Activated CD4-positive, CD25-positive, alpha-beta regulatory T cell treated with anti-CD3 and anti-CD28 coated beads, Interleukin-2, amount 50 U/mL, for 16 hours (primary cell): Measurements from ENCODE around the gene LRRC26.

Experiments
- DNase-seq: peaks from one replicate; pipeline ENCODE4 v3.0.0-alpha.2; 2020; ENCODE audit warnings: low read depth, low spot score

Gene LRRC26

GRCh38 chr9:137167747-137168572 lies 1.9 kb downstream of the LRRC26 start:
- no peak for DNase-seq

DNA sequence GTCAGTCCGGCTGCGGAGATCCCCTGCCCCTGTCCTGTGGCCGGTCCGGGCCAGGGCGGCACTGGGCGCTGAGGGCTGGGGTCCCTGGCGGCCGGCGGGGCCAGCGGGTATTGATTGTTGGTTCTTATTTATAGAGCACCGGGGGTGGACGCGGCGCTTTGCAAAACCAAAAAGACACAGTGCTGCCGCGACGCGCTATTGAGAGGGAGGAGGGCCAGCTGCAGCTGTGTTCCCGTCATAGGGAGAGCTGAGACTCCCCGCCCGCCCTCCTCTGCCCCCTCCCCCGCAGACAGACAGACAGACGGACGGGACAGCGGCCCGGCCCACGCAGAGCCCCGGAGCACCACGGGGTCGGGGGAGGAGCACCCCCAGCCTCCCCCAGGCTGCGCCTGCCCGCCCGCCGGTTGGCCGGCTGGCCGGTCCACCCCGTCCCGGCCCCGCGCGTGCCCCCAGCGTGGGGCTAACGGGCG lies 2.5 kb downstream of the LRRC26 start:
- DNase-seq, result no peak

- no peak for DNase-seq
Measured at GRCh38 chr9:137166380-137167229, 3.2 kb downstream of the LRRC26 start.

DNA sequence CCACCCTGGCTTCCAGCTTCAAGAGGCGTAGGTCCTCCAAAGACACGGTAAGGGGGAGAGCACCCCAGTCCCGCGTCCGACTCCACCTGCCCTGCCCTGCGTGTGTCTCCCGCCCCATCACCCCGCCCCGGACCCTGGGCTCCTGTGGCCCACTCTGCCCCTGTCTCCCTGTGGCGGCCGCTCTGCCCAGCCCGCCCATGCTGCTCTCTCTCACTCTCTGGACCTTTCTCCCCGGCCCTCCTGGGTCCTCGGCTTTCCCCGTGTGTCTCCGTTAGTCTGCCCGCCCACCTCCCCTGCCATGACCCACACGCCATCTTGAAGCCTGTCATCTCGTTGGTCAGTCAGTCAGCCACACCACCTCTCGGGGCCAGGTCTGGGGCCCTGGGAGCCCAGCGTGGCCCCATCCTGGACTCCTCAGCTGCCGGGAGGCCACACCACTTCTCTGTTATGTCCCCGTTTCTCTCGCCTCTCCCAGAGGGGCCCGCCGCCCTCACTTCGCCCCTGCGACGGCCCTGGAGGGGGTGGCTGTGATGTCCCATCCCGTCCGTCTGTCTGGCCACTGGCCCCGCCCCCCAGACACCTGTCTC lies 4.5 kb downstream of the LRRC26 start:
- no peak for DNase-seq

DNA sequence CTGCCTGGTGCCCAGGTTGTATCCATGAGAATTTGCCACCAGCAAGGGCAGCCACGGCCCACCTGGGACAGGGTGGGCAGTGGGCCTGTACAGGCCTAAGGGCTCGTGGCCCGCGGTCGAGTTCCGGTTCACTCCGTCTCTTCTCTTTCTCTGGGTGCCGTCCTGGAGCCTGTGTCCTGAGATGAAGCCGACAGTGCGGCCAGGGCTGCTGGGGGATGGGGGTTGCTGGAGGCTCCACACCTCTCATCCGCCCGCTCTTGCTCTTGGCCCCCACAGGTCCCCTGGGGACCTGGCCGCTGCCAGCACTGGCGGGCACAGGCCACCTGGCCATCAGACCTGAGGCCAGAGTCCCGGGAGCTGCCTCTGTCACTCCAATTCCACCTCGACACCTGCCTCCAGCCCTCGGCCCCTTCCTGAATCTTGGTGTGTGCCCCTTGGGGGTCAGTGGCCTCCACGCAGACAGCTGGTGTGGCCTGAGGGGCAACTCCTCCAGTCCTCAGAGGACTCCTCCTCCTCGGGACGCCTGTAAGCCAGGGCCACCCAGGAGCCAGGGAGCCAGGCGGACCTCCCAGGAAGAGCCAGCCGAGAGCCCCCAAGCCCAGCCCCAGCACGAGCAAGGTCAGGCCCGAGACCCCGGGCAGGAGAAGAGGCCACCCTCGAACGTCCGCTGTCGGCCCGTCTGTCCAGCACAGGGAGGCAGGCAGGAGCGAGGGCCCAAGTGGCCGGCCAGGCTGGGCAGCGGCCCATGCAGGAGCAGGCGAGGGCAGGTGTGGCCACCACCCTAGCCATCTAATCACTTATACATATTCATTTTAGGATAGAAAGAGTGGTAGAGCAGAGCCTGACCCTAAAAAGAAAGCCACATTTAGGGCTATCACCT lies 5.2 kb downstream of the LRRC26 start:
- DNase-seq, result no peak

DNA sequence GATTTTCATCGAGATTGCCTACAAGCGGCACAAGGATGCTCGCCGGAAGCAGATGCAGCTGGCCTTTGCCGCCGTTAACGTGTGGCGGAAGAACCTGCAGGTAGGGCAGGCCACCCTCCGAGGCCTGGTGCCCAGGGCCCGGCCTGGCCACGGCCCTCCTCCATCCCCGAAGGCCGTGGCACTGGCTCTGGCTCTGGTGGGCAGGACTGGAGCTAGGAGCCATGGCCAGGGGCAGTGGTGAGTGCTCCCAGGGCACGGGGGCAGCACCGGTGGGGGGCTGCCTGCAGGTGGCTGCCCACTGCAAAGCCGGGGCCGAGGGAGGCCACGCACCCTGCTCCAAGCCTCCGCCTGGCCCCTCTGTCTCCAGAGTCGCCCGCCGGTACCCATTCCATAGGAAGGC lies 6.0 kb downstream of the LRRC26 start:
- DNase-seq, result no peak

- DNase-seq, result no peak
Measured at GRCh38 chr9:137163365-137163715, 6.5 kb downstream of the LRRC26 start.

DNA sequence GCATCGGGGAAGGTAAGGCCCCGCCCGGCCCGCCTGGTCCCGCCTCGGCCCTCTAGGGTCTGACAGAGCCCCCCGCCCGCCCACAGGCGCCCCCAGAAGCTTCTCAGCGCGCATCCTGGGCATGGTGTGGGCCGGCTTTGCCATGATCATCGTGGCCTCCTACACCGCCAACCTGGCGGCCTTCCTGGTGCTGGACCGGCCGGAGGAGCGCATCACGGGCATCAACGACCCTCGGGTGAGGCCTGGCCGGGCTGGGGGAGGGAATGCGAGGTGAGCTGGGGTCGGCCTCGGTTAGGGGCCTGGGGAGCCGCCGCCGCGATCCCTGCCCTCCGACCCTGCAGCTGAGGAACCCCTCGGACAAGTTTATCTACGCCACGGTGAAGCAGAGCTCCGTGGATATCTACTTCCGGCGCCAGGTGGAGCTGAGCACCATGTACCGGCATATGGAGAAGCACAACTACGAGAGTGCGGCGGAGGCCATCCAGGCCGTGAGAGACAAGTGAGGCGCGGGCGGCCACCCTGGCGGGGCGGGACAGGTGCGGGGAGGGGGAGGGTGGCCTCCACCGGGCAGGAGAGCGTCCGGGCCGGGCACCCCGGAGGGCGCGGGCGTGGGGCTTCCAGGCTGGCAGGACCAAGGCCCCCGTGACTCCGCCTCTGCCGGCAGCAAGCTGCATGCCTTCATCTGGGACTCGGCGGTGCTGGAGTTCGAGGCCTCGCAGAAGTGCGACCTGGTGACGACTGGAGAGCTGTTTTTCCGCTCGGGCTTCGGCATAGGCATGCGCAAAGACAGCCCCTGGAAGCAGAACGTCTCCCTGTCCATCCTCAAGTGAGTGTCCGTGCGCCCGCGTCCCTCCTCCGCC lies 7.1 kb downstream of the LRRC26 start:
- no peak for DNase-seq

DNA sequence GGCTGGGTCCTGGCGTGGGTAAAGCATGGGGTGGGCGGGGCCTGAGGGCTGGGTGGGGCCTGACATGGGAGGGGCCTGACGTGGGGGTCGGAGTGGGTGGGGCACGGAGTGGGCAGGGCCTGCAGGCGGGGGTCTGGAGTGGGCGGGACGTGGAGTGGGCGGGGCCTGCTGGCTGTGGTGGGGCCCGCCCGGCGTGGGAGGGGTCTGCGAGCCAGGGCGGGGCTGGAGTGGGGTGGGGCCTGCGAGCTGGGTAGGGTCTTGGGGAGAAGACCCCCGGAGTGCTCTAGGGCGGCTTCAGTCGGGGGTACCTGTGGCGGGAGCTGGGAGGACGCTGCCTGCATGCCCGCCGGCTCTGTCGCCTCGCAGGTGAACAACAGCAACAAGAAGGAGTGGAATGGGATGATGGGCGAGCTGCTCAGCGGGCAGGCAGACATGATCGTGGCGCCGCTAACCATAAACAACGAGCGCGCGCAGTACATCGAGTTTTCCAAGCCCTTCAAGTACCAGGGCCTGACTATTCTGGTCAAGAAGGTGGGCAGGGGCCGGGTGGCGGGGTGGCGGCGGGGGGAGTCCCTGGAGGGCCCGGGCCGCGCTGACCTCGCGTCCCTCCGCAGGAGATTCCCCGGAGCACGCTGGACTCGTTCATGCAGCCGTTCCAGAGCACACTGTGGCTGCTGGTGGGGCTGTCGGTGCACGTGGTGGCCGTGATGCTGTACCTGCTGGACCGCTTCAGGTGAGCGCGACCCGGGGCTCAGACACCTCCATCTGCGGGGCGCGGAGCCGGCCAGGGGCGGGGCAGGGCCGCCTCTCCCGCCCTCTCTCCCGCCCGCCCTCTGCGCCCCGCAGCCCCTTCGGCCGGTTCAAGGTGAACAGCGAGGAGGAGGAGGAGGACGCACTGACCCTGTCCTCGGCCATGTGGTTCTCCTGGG lies 8.0 kb downstream of the LRRC26 start:
- DNase-seq, result no peak

GRCh38 chr9:137160716-137161557 lies 8.9 kb downstream of the LRRC26 start:
- no peak for DNase-seq

GRCh38 chr9:137160054-137160425 lies 9.8 kb downstream of the LRRC26 start:
- no peak for DNase-seq

DNA sequence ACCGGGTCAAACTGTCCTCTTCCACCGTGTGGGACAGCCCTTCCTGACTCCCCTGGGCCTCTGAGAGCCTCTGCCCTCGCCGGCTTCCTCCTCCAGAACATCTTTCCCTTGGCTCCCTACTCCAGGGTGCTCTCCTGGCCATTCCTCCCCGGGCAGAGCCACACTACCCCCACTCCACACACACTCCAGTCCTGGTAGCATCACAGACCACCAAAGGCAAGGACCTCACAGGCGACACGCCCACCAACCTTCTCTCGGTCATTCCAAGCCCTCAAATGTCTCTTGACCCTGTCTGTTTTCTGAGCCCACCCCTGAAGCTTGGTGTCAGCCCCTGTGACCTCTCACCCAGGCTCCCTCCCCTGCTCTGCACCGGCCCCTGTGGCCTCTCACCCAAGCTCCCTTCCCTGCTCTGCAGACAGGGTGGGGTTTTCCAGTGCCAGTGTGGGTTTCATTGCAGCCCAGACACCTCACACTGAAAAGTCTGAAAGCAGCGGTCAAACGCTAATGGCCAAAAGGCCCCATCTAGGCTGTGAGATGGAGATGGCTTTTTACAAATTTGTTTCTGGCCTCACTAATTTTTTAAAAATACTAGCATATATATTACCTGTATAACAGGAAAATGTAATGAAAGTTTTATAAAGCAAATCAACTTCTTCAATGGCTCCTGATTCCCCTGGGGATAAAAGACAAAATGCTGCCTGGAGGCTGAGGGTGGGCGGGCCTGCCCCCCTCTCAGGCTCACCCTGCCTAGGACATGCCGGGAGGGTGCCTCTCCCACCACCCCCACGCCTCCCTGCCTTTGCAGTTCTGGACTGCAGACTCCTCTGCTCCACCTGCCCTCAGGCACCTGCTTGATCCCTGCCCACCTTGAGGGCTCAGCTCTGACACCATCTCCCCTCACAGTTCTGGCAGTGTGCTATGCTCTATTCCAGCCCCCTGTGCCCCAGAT lies 10.5 kb downstream of the LRRC26 start:
- no peak for DNase-seq

DNA sequence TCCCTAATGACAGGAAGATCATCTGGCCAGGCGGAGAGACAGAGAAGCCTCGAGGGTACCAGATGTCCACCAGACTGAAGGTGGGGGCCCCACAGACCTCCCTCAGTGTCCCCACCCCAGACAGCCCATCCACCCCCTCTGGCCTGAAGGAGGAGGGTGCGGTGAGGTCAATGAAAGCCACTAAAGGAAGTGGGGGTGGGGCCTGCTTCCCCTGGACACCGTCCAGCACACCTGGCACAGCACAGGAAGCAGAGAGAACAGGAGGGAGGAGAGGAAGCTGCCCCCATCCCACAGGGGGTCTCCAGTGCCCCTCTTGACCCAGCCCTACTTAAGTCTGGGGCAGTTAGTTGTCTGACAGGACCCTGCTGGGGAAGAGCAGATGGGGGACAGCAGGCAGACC lies 11.2 kb downstream of the LRRC26 start:
- DNase-seq, result no peak

- no peak for DNase-seq
Measured at GRCh38 chr9:137157618-137158415, 12.0 kb downstream of the LRRC26 start.

DNA sequence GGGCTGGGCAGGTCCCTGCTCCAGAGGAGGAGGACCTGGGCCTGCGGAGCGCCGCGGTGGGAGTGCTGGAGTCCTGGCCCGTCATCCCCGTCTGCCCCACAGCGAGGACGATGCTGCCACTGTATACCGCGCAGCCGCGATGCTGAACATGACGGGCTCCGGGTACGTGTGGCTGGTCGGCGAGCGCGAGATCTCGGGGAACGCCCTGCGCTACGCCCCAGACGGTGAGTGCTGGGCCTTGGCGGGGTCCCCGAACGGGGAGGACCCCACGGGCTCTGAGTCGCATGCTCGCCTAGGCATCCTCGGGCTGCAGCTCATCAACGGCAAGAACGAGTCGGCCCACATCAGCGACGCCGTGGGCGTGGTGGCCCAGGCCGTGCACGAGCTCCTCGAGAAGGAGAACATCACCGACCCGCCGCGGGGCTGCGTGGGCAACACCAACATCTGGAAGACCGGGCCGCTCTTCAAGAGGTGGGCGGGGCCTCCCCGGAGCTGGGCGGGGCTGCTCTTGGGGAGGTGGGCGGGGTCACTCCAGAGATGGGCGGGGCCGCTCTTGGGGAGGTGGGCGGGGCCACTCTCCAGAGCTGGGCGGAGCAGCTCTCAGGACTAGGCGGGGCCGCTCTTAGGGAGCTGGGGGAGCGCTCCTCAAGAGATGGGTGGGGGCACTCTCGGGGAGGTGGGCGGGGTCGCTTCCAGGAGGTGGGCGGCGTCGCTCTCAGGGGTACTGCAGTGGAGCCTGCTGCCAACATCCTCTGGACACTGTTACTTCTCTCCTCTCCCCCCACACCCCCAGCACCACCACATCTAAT lies 13.1 kb downstream of the LRRC26 start:
- DNase-seq, result peak; percentile 31
